Endometrial microvascular endothelial cells (primary cell): Measurements from ENCODE around the gene RSAD2. TPM values are rescaled to one million over a fixed set of nuclear protein-coding genes. Genes with fewer than 3 reads are reported as not detected.
"Not testable (repeated sequence)": the region's sequence is repeated elsewhere in the genome, so short reads cannot be mapped to it uniquely, and the experiment has no call there.

Source experiments
- in situ Hi-C: cut with HindIII; loops from 2 replicates; pipeline ENCODE4 v1.10.0; 2017; ENCODE audit warnings: low sequenced_read_pairs, low pct_unique_long_range_greater_than_20kb; ENCODE audit errors: inconsistent ontology term
- total RNA-seq: library from RNA; depleted of rRNA; stranded (reverse); fragments of >200 nt; gene quantifications from one replicate; pipeline ENCODE4 v1.2.3, GENCODE V29; 2015; ENCODE audit errors: inconsistent ontology term

RSAD2 gene
- total RNA-seq, 1 donor from 2014 or later = 5.1 TPM

DNA sequence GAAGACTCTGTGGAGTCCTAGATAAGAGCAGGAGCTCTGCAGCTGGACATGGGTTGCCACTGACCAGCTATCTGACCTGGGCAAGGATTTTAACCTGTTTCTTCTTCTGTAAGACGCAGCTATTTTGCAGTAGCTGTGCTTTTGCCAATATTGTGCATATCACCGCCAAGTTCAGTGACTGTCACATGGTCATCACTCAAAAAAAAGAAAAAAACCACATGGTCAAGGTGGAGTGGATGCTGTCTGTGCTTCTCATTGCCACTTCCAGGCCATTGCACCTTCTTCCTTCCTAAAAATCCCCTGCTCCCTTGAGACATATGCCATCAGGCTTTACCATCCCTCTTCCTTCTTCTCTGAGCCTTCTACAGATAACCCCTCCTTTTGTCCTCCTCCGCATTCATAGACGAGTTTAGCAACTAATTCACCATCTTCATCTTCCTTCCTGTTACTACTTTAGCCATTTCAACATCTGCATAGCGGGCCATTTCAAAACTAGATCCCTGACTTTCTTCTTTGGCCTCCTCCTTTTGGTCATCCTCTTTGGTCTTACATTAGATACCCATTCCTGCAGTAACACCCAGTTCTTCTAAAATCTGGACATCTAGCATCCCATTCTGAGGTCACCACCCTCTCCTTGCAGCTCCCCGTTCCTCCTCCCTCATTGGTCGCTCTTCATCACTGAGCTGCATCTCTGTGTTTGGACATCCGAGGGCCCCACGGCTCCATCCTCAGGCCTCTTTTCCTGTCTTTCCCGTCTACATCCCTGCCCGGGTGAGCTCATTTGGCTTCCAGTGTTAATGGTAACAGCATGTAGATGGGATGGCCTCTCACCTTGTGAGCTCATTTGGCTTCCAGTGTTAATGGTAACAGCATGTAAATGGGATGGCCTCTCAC is 57.4 kb downstream of the RSAD2 start:
- in situ Hi-C loops = no loop called here

DNA sequence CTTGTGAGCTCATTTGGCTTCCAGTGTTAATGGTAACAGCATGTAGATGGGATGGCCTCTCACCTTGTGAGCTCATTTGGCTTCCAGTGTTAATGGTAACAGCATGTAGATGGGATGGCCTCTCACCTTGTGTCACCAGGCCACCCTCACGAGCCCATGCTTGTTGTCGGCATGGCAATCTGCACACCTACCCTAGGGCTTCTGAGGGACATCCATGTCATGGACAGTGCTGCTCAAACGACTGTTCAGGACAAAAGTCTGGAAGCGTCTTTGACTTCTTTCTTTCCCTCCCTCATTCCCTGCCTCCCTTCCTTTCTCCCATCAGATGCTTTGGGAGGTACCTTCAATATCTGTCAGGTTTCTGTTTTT is 58.1 kb downstream of the RSAD2 start:
- in situ Hi-C loops = not testable (repeated sequence)

DNA sequence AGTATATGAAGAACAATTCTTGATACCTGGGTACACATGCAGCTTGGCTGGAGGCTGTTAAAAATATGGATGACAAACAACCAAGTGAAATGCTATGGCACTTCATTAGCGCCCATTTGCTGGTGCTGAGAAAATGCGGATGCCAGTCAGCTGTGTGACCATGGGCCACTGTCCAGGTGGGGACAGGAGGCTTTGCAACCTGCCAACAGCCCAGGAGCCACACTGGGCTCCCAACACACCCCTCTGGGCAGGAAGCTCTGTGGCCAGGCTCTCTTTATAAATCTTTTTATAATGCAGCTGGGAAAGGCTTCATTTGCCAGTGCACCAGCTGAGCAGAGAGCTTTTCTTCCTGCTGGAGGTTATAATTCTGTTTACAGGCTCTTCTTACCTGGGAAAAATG is 59.6 kb downstream of the RSAD2 start:
- in situ Hi-C loops = no loop called here

DNA sequence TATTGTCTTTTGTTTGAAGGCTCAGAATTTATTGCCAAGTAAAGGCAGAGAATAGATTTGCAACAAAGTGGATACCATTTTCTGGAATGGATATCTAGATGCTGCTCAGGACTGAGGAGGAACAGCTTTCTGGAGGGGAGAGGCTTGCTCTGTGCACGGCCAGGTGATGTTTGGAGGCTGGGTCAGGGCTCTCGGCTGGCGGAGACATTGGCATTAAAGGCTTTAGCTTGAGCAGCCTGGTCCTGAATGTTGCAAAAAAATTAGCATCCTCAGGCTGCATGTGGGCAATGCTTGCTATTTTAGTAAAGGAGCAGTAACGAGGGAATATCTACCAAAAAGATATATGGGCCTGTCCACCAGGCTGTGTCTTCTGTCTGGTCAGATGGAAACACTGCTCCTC is 60.0 kb downstream of the RSAD2 start:
- in situ Hi-C loops = no loop called here

DNA sequence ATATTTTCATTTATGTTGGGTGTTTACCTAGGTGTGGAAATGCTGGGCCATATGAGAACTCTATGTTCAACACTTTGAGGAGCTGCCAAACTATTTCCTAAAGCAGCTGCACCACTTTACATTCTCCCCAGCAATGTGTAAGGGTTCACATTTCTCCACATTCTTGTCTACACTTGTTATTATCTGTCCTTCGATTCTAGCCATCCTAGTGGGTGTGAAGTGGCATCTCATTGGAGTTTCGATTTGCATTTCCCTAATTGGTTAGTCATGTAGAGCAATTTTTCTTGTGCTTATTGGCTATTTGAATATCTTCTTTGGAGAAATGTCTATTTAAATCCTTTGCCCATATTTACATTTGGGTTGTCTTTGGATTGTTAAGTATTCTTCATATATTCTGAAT is 61.5 kb downstream of the RSAD2 start:
- in situ Hi-C loops = no loop called here

DNA sequence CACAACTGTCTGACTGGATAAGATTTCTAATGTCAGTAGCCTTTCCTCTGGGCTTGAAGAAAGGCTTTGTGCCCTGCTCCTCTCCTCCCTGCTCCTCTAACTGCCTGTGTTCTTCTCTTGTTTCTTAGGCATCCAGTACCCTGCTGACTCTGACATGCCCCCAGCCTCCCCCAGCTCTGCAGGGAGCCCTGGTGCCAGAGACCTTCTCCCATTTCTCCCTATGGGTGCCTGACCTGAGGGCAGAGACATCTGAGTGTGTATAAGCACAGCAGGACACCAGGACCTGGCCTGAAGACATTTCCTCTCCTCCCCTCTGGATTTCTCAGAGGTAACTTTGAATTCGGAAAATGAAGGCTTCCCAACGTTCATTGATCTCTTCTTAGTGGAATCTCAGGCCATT is 63.2 kb downstream of the RSAD2 start:
- in situ Hi-C loops = no loop called here

DNA sequence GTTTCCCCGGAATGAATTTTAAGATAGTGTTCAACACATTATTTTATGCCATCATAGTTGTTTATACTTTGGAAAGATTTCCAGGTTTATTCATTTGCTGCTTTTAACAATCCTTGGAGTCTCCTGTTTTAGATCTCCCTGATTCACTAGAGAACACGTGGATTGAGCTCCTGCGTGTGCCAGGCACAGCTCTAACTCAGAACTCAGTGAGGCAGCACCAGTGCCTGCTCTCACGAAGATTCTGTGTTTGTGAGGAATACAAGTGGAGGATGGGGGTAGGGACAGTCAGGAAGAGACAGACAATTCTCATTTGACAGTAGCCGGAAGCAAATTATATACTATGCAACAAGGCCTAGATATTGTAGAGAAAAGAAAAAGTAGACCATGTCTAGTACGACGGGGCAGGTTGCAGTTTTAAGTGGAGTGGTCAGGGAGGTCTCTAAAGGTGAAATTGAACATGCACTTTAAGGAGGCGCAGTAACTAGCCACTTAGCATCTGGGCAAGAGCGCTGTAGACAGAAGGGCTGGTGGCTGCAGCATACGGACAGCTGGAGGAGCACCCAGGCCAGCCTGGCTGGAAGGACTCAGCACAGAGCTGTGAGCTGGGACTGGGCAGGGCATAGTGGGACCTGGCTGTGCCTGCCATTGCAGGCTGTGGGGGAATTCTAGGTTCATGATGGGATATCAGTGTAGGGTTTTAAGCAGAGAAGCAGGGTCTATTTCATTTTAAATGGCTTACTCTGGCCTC is 63.9 kb downstream of the RSAD2 start:
- in situ Hi-C loops = no loop called here

DNA sequence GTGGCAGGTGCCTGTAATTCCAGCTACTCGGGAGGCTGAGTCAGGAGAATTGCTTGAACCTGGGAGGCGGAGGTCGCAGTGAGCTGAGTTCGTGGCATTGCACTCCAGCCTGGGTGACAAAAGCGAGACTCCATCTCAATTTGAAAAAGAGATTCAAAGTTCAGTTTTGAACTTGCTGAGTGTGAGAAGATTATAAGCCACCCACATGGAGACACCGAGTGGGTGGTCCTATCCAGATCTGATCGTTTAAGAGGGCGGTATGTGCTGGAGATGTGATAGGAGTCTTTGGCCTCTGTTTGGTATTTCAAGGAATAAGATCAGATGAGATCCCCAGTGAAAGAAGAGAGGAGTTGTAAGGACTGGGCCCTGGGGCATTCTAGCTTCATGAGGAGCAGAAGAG is 65.3 kb downstream of the RSAD2 start:
- in situ Hi-C loops = no loop called here

DNA sequence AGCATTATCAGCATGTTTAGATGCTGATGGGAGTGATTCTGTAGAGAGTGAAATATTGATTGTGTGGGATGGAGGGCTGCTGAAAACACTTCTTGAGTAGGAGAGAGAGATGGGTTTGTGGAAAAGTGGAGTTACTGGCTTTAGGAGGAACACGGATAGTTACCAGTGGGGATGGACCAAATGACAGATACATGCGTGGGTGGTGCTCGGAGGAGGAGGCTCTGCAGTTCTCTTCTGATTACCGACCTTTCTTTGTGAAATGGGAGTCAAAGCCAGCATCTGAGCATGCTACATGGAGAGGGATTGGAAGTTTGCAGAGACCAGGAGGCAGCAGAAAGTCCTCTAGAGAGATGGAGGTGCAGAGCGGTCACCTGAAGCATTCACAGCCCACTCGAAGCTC is 65.9 kb downstream of the RSAD2 start:
- in situ Hi-C loops = no loop called here

DNA sequence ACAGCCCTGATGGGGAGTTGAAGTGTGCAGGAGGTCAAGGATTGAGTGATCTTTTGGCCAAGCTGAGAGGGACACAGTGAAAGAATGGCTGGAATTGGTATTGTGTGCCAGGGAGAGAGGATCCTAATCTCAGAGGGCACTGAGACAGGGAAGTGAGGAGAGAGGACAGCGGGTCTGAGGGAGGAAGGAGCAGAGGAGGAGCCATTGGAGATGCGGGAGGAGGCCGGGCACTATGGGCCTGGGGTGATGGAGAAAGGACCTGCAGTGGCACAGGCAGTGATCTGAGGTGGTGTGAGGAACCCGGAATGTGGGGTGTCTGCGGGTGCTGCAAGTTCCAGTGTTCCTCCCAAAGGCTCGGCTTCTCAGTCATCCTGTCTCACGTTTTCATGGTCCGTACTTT is 66.4 kb downstream of the RSAD2 start:
- in situ Hi-C loops = no loop called here

DNA sequence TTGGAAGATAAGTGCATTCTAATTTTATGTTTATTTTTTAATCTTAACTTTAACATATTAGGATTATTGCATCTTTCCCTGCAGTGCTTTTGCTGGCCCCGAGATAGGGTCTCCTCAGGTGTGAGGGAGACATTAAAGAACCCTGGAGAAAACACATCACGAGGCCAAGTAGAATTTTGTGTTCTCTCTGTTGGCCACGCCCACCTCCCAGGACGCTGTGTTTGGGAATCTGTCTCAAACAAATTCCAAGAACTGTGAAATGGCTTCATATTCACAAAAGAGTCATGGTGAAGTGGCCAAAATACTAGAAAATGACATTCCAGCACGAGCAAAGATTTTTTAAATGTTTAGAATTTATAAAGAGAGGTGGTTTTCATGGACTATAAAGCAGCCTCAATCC is 67.0 kb downstream of the RSAD2 start:
- in situ Hi-C loops = no loop called here

DNA sequence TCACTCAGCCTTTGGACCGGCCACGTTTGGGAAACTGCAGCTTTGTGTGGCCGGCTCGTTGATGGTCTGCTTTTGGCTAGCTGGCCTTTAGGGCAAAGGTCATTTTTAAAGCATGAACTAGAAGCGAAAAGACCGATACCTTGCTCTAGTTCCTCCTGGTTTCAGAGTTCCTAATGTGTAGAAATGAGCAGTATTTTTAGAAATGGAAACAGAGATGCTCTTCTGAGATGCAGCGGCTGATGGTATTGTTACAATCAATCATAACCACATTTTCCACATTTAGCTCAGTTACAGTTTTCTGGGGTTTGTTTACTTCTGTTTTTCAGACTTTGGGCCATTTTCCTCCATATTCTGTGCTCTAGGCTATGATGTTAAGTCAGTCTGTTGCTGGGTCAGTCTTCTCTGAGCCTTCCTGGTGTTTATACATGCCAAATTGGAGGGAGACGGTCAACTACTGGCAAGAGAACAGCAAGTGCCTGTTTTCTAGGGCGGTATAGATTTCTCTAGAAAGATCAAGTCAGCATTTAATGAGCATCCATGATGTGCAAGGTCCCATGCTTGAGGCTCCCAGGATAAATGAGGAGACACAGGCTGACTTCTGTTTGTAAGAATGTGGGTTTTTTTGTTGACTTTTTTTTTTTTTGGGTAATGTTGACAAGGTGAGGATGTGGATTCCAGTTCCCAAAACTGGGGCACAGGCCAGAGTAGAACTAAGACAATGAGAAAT is 67.7 kb downstream of the RSAD2 start:
- in situ Hi-C loops = no loop called here

DNA sequence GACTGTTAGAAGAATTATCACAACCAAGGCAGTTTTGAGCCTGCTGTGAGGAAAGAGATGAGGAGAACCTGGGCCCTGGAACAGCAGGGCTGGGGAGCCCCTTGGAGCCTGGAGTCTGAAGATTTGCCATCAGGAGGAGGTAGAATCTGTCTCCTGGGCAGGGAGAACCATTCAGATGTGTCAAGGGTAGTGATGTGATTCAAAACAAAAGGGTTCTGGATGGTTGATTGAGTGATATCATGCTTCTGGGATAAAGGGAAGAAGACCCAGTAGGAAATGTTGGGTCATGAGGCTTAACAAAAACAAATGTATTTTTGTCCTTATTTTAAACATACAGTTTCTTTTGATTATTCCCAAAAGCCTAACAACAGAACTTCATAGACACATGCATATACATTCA is 68.2 kb downstream of the RSAD2 start:
- in situ Hi-C loops = no loop called here

DNA sequence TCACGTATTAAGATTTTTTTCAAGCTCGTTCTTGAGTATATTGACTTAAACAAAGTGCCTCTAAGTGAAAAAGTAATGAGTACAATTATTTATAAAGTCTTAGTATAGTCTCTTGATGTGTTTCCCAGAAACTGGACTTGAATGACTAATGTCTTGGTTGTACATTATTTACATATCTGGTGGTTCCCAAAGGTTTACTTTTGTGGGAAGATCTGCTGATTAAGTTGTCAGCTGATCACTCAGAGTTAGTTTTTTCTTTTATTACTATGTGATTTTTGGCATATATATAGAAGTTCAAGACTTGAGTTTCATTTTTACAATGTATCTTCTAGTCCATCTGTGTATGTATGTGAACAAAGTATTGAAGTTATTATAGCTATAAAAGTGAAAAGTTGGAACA is 69.1 kb downstream of the RSAD2 start:
- in situ Hi-C loops = no loop called here

Other genes starting within 250 kb of the RSAD2 start
- gene CMPK2, start 11.9 kb upstream of the RSAD2 start, total RNA-seq = 18.2 TPM
- gene RNF144A, start 39.6 kb downstream of the RSAD2 start, total RNA-seq = 8.7 TPM